ENCODE measurements around the gene SLC35F1.

SLC35F1 gene

GRCh38 chr6:118186672-118187567 lies 279.9 kb downstream of the SLC35F1 start:
- H3K9me3 ChIP-seq (ENCODE audit: control insufficient read depth, insufficient read depth, low read length): no peaks in the 10 kb centered on the region
- H3K4me1 ChIP-seq (ENCODE audit: insufficient read depth, low read length): no peaks in the 10 kb centered on the region
- H3K9ac ChIP-seq (ENCODE audit: low read depth, low read length): no peak overlapping the region
- H3K36me3 ChIP-seq (ENCODE audit: insufficient read depth, low read length): no peaks in the 10 kb centered on the region

- Histone ChIP-seq H3K9me3 (ENCODE audit: control insufficient read depth, insufficient read depth, low read length) (no peaks in the 10 kb centered on the region), H3K4me1 (ENCODE audit: insufficient read depth, low read length) (no peaks in the 10 kb centered on the region), H3K36me3 (ENCODE audit: insufficient read depth, low read length) (no peaks in the 10 kb centered on the region), H3K9ac (ENCODE audit: low read depth, low read length) (no peak overlapping the region)
Observed at GRCh38 chr6:118187568-118188164, 280.6 kb downstream of the SLC35F1 start.

DNA sequence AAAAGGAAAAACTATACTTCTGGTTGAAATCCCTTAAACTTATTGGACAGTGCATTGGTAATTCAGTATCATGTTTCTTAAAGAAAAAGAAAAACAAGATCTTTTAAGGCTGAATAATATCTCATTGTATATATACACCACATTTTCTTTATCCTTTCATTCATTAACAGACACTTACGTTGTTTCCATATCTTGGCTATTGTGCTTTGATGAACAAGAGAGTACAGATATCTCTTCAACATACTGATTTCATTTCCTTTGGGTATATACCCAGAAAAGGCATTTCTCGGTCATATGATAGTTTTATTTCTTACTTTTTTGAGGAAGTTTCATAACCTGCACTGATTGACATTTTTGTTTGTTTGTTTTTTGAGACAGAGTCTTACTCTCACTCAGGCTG lies 281.5 kb downstream of the SLC35F1 start:
- Histone ChIP-seq H3K4me1 (ENCODE audit: insufficient read depth, low read length) (no peaks in the 10 kb centered on the region), H3K9ac (ENCODE audit: low read depth, low read length) (no peak overlapping the region), H3K36me3 (ENCODE audit: insufficient read depth, low read length) (no peaks in the 10 kb centered on the region), H3K9me3 (ENCODE audit: control insufficient read depth, insufficient read depth, low read length) (no peaks in the 10 kb centered on the region)

GRCh38 chr6:118197539-118197938 lies 290.5 kb downstream of the SLC35F1 start:
- peaks cover 14% of the 10 kb centered on the region; the same call in 1 of the 2 replicates for H3K4me1 ChIP-seq (ENCODE audit: insufficient read depth, low read length)
- H3K9me3 ChIP-seq (ENCODE audit: control insufficient read depth, insufficient read depth, low read length): no peaks in the 10 kb centered on the region
- H3K36me3 ChIP-seq (ENCODE audit: insufficient read depth, low read length): no peaks in the 10 kb centered on the region
- no peak overlapping the region for H3K9ac ChIP-seq (ENCODE audit: low read depth, low read length)

- no peaks in the 10 kb centered on the region for H3K9me3 ChIP-seq (ENCODE audit: control insufficient read depth, insufficient read depth, low read length)
- H3K9ac ChIP-seq (ENCODE audit: low read depth, low read length): no peak overlapping the region
- H3K36me3 ChIP-seq (ENCODE audit: insufficient read depth, low read length): no peaks in the 10 kb centered on the region
- H3K4me1 ChIP-seq (ENCODE audit: insufficient read depth, low read length): peaks cover 14% of the 10 kb centered on the region; the same call in 1 of the 2 replicates
Observed at GRCh38 chr6:118198746-118199145, 291.7 kb downstream of the SLC35F1 start.

DNA sequence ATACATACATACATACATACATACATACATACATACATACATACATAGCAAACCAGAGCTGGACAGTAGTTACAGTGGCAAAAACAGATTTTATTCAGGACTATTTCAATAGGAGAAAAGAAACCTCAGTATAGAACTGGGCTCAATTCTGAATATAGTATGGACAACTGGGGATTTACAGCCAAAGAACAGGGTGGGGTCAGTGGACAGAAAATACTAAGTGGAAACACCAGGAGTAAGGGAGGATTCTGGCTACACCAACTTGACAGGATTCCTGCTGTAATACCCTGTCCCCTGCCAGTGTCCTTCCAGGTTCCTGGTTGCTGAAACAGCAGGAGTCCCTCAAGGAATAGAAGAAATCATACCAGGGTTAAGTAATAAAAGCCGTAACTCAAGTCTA lies 293.1 kb downstream of the SLC35F1 start:
- no peaks in the 10 kb centered on the region for H3K9me3 ChIP-seq (ENCODE audit: control insufficient read depth, insufficient read depth, low read length)
- H3K36me3 ChIP-seq (ENCODE audit: insufficient read depth, low read length): no peaks in the 10 kb centered on the region
- peaks cover 14% of the 10 kb centered on the region; the same call in 1 of the 2 replicates for H3K4me1 ChIP-seq (ENCODE audit: insufficient read depth, low read length)
- H3K9ac ChIP-seq (ENCODE audit: low read depth, low read length): no peak overlapping the region

- no peaks in the 10 kb centered on the region for H3K36me3 ChIP-seq (ENCODE audit: insufficient read depth, low read length)
- H3K9me3 ChIP-seq (ENCODE audit: control insufficient read depth, insufficient read depth, low read length): no peaks in the 10 kb centered on the region
- H3K9ac ChIP-seq (ENCODE audit: low read depth, low read length): no peak overlapping the region
- H3K4me1 ChIP-seq (ENCODE audit: insufficient read depth, low read length): peaks cover 5% of the 10 kb centered on the region; the same call in 1 of the 2 replicates
Observed at GRCh38 chr6:118202517-118202916, 295.5 kb downstream of the SLC35F1 start.

DNA sequence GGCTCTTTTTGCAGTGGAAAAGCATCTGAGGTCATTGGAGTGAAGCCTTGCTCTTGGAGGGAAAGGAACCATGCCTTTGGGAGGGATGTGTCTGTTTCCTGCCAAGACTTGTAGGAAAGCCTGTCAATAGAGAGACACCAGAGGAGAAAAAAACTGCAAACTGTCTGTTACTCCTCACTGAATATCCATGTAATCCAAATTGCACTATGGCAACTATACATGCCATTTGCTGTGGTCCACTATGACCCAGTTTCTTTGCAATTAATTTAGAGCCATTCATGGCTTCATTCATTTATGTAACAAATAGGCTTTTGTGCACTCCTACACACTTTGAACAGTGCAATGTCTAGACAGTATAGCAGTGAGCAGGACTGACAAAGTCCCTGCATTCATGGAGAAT lies 296.5 kb downstream of the SLC35F1 start:
- no peaks in the 10 kb centered on the region for H3K36me3 ChIP-seq (ENCODE audit: insufficient read depth, low read length)
- H3K9ac ChIP-seq (ENCODE audit: low read depth, low read length): no peak overlapping the region
- no peaks in the 10 kb centered on the region for H3K4me1 ChIP-seq (ENCODE audit: insufficient read depth, low read length)
- no peaks in the 10 kb centered on the region for H3K9me3 ChIP-seq (ENCODE audit: control insufficient read depth, insufficient read depth, low read length)

GRCh38 chr6:118206221-118206620 lies 299.2 kb downstream of the SLC35F1 start:
- H3K9ac ChIP-seq (ENCODE audit: low read depth, low read length): no peak overlapping the region
- H3K4me1 ChIP-seq (ENCODE audit: insufficient read depth, low read length): no peaks in the 10 kb centered on the region
- no peaks in the 10 kb centered on the region for H3K36me3 ChIP-seq (ENCODE audit: insufficient read depth, low read length)
- H3K9me3 ChIP-seq (ENCODE audit: control insufficient read depth, insufficient read depth, low read length): no peaks in the 10 kb centered on the region

- H3K9ac ChIP-seq (ENCODE audit: low read depth, low read length): no peak overlapping the region
- no peaks in the 10 kb centered on the region for H3K36me3 ChIP-seq (ENCODE audit: insufficient read depth, low read length)
- no peaks in the 10 kb centered on the region for H3K9me3 ChIP-seq (ENCODE audit: control insufficient read depth, insufficient read depth, low read length)
- no peaks in the 10 kb centered on the region for H3K4me1 ChIP-seq (ENCODE audit: insufficient read depth, low read length)
Observed at GRCh38 chr6:118207947-118208346, 300.9 kb downstream of the SLC35F1 start.

DNA sequence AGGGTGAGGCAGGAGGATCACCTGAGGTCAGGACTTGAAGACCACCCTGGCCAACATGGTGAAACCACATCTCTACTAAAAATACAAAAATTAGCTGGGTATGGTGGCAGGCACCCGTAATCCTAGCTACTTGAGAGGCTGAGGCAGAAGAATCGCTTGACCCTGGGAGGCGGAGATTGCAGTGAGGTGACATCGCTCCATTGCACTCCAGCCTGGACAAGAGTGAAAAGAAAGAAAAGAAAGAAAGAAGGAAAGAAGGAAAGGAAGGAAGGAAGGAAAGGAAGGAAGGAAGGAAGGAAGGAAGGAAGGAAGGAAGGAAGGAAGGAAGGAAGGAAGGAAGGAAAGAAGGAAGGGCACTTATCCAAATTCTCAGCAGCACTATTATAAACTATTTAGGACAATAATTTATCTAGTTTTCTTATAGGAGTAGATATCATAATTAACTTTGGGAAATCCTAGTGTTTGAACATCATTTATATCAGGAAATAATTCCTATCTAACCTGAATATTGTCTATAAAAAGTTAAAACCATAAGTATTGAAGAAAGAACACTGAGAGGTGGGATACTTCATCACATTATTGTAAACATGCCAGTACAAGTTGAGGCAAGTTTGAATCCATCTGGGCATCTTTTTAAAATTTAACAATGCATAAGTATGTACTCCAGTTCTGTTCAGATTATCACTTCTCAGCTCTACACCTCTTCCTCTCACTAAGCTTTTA lies 305.5 kb downstream of the SLC35F1 start:
- H3K9me3 ChIP-seq (ENCODE audit: control insufficient read depth, insufficient read depth, low read length): no peaks in the 10 kb centered on the region
- H3K36me3 ChIP-seq (ENCODE audit: insufficient read depth, low read length): no peaks in the 10 kb centered on the region
- no peak overlapping the region for H3K9ac ChIP-seq (ENCODE audit: low read depth, low read length)
- H3K4me1 ChIP-seq (ENCODE audit: insufficient read depth, low read length): no peaks in the 10 kb centered on the region

- no peaks in the 10 kb centered on the region for H3K4me1 ChIP-seq (ENCODE audit: insufficient read depth, low read length)
- H3K9ac ChIP-seq (ENCODE audit: low read depth, low read length): no peak overlapping the region
- no peaks in the 10 kb centered on the region for H3K36me3 ChIP-seq (ENCODE audit: insufficient read depth, low read length)
- H3K9me3 ChIP-seq (ENCODE audit: control insufficient read depth, insufficient read depth, low read length): no peaks in the 10 kb centered on the region
Observed at GRCh38 chr6:118215269-118215668, 308.2 kb downstream of the SLC35F1 start.

GRCh38 chr6:118216751-118217150 lies 309.7 kb downstream of the SLC35F1 start:
- Histone ChIP-seq H3K36me3 (ENCODE audit: insufficient read depth, low read length) (no peaks in the 10 kb centered on the region), H3K4me1 (ENCODE audit: insufficient read depth, low read length) (no peaks in the 10 kb centered on the region), H3K9me3 (ENCODE audit: control insufficient read depth, insufficient read depth, low read length) (no peaks in the 10 kb centered on the region), H3K9ac (ENCODE audit: low read depth, low read length) (no peak overlapping the region)

- Histone ChIP-seq H3K9me3 (ENCODE audit: control insufficient read depth, insufficient read depth, low read length) (no peaks in the 10 kb centered on the region), H3K36me3 (ENCODE audit: insufficient read depth, low read length) (no peaks in the 10 kb centered on the region), H3K9ac (ENCODE audit: low read depth, low read length) (no peak overlapping the region), H3K4me1 (ENCODE audit: insufficient read depth, low read length) (no peaks in the 10 kb centered on the region)
Observed at GRCh38 chr6:118218156-118218555, 311.1 kb downstream of the SLC35F1 start.

Data from ES-I3 (cell line).